ENCODE results near the gene ANGPTL3. TPM values are rescaled to one million over a fixed set of nuclear protein-coding genes. Genes with fewer than 3 reads are reported as not detected.

Gene ANGPTL3
- total and polyA plus RNA-seq, 8 donors = 0.52 to 1.0 (median 0.84) TPM; not detected in 2

GRCh38 chr1:62590970-62591368 is 6.4 kb upstream of the ANGPTL3 start:
- no peaks in the 10 kb centered on the region for H3K36me3 ChIP-seq
- H3K4me1 ChIP-seq = no peaks in the 10 kb centered on the region
- no peak for TF ChIP-seq CTCF (IDR thresholded peaks at IDR 0.05)
- no peak overlapping the region for H3K4me3 ChIP-seq
- ATAC-seq = no peak
- H3K9me3 ChIP-seq = no peaks in the 10 kb centered on the region
- no peak overlapping the region for H3K27ac ChIP-seq
- intact Hi-C loops (cut with DNase I) = no loop called here
- DNase-seq = no peak
- no peaks in the 10 kb centered on the region for H3K27me3 ChIP-seq

GRCh38 chr1:62593825-62594394 is 3.4 kb upstream of the ANGPTL3 start:
- Histone ChIP-seq H3K4me1 (no peaks in the 10 kb centered on the region), H3K36me3 (no peaks in the 10 kb centered on the region), H3K9me3 (no peaks in the 10 kb centered on the region), H3K4me3 (no peak overlapping the region), H3K27ac (no peak overlapping the region), H3K27me3 (no peaks in the 10 kb centered on the region)
- TF ChIP-seq CTCF (IDR thresholded peaks at IDR 0.05) = no peak
- no peak for DNase-seq
- ATAC-seq = no peak
- intact Hi-C loops (cut with DNase I) = no loop called here

- Histone ChIP-seq H3K36me3 (no peaks in the 10 kb centered on the region), H3K27me3 (no peaks in the 10 kb centered on the region), H3K27ac (no peak overlapping the region), H3K9me3 (no peaks in the 10 kb centered on the region), H3K4me3 (no peak overlapping the region), H3K4me1 (no peaks in the 10 kb centered on the region)
- intact Hi-C loops (cut with DNase I) = no loop called here
- no peak for TF ChIP-seq CTCF (IDR thresholded peaks at IDR 0.05)
- DNase-seq = no peak
- no peak for ATAC-seq
These were observed 1.7 kb upstream of the ANGPTL3 start for GRCh38 chr1:62595647-62596046.

GRCh38 chr1:62599044-62599443 is 1.7 kb downstream of the ANGPTL3 start:
- H3K9me3 ChIP-seq = no peaks in the 10 kb centered on the region
- ATAC-seq (no peak), DNase-seq (no peak)
- H3K27ac ChIP-seq = no peak overlapping the region
- no peak for TF ChIP-seq CTCF (IDR thresholded peaks at IDR 0.05)
- intact Hi-C loops (cut with DNase I) = no loop called here
- H3K4me3 ChIP-seq = no peak overlapping the region
- no peaks in the 10 kb centered on the region for H3K36me3 ChIP-seq
- H3K4me1 ChIP-seq = no peaks in the 10 kb centered on the region
- H3K27me3 ChIP-seq = no peaks in the 10 kb centered on the region

GRCh38 chr1:62601457-62601856 is 4.1 kb downstream of the ANGPTL3 start:
- no peak for DNase-seq
- no peak for ATAC-seq
- H3K27me3 ChIP-seq = no peaks in the 10 kb centered on the region
- no peak for TF ChIP-seq CTCF (IDR thresholded peaks at IDR 0.05)
- intact Hi-C loops (cut with DNase I) = no loop called here
- H3K9me3 ChIP-seq = no peaks in the 10 kb centered on the region
- no peaks in the 10 kb centered on the region for H3K36me3 ChIP-seq
- no peak overlapping the region for H3K4me3 ChIP-seq
- H3K4me1 ChIP-seq = no peaks in the 10 kb centered on the region
- H3K27ac ChIP-seq = no peak overlapping the region

All from left lung (tissue), 10 donors.